Right kidney (tissue), 1 donor: ENCODE results near the gene EPN3.

Experiments used
- DNase-seq: peaks from one replicate; pipeline ENCODE4 v3.0.0-alpha.2; 2016

EPN3 gene

GRCh38 chr17:50534222-50534978 is 1.9 kb downstream of the EPN3 start:
- DNase-seq = peak; percentile 66

DNA sequence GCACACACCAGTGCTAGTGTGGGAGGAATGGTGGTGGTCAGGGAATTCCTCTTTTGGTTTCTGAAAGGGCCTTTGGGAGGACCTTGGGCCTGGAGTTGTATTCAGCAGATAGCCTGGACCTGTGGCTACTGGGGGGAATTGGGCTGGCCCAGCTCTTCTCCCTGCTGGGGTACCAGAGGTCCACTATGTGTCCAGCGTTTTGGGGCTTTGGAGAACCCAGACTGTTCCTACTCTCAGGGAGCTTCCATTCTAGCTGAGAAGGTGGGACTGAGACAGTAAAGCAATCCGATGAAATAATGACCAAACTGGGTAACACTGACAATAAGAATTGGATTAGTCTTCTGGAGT is 2.4 kb downstream of the EPN3 start:
- no peak for DNase-seq

GRCh38 chr17:50535407-50535806 is 2.9 kb downstream of the EPN3 start:
- no peak for DNase-seq

- DNase-seq = no peak
Observed at GRCh38 chr17:50536683-50537646, 4.4 kb downstream of the EPN3 start.

DNA sequence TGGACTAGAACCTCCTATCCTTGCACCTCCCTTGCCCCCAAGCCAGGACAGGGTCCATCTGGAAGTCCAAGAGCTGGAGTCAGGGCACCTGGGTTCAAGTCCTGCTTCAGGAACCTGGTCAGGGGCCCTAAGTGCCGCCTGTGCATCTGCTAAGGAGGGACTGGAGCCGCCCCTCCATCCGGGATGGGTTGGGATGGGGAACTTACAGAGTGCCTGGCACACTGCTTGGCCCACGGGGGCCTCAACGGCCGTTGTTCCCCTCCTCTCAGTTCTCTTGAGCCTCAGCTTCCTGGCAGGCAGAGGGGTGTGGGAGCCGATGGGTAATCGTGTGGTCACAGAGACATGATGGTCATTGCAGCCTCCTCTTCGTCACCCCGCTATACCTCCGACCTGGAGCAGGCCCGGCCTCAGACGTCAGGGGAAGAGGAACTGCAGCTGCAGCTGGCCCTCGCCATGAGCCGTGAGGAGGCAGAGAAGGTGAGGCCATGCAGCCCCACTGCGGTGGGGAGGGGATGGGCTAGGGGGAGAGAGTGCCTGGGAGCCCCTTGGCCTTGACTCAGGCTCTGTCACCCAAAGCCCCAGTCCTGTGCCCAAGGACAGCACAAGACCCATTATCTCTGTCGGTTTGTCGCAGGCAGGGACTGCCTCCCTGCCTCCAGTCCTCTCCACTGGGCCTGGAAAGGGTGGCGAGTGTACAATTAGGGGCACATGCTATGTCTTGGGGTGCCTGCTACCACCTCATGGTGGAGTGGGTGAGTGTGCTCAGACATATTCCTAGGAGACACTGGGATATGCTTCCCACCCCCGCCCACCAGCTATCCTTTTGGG is 5.4 kb downstream of the EPN3 start:
- no peak for DNase-seq

GRCh38 chr17:50538549-50539410 is 6.2 kb downstream of the EPN3 start:
- DNase-seq = no peak

DNA sequence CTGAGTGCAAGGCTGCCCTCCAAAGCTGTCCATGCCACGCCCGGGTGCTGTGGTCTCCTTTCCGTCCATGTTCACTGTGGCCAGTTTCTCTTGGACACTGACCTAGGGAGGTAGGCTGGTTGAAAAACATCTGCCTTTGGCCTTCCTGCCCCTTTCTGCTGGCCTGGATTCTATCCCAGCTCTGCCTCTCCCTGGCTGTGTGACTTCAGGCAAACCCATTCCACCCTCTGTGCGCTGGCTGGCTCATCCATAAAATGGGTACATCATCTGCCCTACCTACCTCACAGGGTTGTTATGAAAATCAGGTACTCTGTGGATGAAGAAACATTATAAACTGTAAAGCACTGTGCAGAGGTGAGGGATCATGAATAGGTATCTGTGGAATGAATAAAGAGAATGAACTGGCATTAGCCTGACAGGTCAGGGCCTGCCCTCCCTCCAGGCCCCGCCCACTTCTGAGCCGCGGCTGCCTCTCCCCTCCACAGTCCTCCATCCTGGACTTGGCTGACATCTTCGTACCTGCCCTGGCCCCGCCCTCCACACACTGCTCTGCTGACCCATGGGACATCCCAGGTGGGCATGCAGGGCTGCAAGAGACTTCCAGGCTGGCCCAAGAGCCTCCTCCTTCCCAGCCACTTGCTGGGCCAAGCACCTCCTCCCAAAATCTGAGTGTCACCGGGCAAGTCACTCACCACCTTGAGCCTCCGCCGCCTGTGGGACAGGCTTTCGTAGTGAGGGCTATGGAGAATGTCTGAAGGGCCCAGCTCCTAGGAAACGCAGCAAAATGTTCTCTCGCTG is 7.4 kb downstream of the EPN3 start:
- no peak for DNase-seq

DNA sequence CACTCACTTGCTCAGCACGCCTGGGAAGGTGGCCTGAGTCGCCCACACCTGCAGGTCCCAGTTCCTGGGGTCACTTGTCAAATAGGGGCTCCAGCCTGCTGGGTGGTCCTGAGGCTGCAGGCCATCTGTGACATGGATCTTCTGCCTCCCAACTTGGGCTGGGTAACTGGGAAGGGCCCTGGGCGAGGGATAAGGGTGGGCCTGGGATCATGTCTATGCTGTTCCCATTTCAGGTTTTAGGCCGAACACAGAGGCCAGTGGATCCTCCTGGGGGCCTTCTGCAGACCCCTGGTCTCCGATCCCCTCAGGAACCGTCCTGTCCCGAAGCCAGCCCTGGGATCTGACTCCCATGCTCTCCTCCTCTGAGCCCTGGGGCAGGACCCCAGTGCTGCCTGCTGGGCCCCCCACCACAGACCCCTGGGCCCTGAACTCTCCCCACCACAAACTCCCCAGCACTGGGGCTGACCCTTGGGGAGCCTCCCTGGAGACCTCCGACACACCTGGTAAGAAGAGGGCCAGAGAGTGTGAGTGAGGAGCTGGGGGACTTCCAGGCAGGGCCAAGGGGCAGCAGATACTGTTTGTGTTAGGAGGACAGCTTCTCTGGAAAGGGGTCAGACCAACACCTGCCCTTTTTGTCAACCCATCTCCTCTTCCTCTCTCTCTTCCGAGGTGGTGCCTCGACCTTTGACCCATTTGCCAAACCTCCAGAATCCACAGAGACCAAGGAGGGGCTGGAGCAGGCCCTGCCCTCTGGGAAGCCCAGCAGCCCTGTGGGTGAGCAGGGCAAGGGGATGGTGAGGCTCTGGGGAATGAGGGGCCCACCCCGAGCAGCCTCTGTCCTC is 8.2 kb downstream of the EPN3 start:
- DNase-seq = no peak

GRCh38 chr17:50541402-50541715 is 8.8 kb downstream of the EPN3 start:
- peak; percentile 26 for DNase-seq

GRCh38 chr17:50541716-50542688 is 9.5 kb downstream of the EPN3 start:
- peak; percentile 90 for DNase-seq

- DNase-seq = no peak
Observed at GRCh38 chr17:50542795-50543774, 10.6 kb downstream of the EPN3 start.

- no peak for DNase-seq
Observed at GRCh38 chr17:50544516-50544915, 12.0 kb downstream of the EPN3 start.

DNA sequence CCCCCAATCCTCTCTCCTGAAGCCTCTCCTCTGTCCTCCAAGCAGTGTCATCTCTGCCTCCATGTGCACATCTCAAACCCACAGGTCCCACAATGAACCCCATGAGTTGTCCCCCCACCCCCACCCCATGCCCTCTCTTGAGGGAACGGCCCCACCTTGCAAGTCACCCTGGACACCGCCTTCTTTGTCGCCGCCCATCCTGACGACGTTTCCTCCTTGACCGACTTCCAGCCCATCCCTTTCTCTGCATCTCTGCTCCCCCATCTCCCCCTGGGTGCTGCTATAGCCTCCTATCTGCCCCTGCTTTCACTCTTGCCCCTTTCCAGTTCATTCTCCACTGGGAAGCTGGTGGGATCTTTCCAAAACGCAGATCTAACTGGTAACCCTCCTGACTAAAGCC is 12.8 kb downstream of the EPN3 start:
- no peak for DNase-seq

DNA sequence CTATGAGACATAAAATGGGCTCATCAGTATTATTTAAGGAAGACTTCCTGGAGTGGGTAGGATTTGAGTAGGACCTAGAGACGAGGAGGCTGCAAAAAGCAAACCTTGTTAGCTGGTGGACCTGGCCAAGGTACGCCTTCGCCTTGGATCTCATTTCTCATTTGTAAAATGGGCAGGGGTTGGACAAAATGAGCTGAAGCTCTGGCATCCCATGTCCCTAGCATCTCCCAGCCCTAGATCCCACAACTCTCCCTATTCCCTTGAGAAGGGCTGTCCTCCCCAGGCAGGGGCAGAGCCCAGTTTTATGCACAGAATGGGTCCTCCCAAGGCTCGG is 14.1 kb downstream of the EPN3 start:
- DNase-seq = no peak

- peak; percentile 82 for DNase-seq
Observed at GRCh38 chr17:50547035-50547735, 14.7 kb downstream of the EPN3 start, which contains the start of gene SPATA20. SPATA20 (plus strand) TSS chr17:50547174; CDS start chr17:50547209, 35 bp downstream.

- DNase-seq = no peak
Observed at GRCh38 chr17:50547736-50548083, 15.2 kb downstream of the EPN3 start.

DNA sequence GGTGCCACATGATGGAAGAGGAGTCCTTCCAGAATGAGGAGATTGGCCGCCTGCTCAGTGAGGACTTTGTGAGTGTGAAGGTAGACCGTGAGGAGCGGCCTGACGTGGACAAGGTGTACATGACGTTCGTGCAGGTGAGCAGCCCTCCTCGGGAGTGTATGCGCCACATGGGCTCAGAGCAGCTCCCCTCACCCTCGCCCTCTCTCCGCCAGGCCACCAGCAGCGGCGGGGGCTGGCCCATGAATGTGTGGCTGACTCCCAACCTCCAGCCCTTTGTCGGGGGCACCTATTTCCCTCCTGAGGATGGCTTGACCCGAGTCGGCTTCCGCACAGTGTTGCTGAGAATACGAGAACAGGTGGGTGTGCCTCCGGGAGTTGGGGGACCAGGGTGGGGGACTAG is 16.3 kb downstream of the EPN3 start:
- DNase-seq = no peak
